HG02852 (cell line): ENCODE measurements around the gene CCDC61.

Source experiments
- ATAC-seq: cut with Tn5 transposase; IDR thresholded peaks from one replicate; pipeline ENCODE4 v1.9.1; 2021; ENCODE audit warnings: mild to moderate bottlenecking, moderate library complexity; ENCODE audit not compliant: unreplicated experiment

CCDC61 gene

GRCh38 chr19:45973553-45974338 lies 21.5 kb upstream of the CCDC61 start, which contains the start of gene NOVA2:
Gene NOVA2, minus strand, starts transcription at chr19:45973865. Its CDS starts 514 bp downstream, at chr19:45973351.
- no peak for ATAC-seq

DNA sequence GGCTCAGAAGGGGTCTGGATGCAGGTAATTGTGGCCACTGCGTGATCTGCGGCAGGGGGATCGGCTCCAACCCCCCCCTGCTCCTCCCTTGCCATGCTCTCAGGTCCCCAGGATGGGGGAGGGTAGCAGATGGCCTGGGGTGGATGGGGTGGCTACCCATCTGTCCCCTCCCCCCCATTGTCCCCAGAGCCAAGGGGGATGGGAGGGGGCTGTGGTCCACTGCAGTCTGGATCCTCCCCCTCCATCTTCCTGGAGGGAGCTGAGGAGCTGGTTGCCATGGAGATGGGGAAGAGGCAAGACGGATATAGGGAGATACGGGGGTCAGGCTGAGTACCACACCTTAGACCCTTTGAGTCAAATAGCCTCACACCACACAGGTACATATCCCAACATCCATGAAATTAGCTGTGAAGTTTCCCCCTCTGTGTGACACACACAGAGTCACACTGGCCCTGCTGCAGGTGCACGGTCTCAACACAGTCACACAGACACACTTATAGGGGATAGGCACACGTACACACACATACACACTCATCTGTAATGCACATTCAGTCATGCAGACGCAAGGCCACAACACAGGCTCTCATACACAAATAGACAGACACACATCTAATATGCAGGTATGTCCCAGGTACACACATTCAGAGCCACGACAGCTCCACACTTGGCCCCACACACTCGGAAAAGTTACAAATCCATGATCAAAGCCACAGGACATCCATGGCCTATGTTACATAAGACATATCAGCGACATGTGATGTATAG lies 19.8 kb upstream of the CCDC61 start:
- ATAC-seq, result no peak

GRCh38 chr19:45976178-45976577 lies 19.1 kb upstream of the CCDC61 start:
- no peak for ATAC-seq

- ATAC-seq, result no peak
Observed at GRCh38 chr19:45978156-45978555, 17.1 kb upstream of the CCDC61 start.

DNA sequence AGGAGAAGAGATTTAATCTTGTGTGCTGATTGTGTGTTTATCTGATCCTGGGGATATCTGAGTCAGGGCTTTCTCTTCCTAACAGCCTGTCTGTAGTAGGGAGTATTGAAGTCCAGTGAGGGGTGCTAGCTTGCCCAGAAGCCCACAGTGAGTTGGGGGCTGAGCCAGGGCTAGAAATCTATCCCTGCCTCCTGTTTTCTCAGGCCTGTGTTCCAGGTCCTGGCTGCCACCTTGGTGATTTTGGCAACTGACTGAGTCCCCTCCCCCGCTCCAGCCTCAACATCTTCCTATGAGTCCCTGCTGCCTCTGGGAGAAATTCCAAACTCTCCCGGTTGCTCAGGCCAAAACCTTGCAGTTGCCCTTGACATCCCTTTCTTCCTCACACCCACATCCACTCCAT lies 13.9 kb upstream of the CCDC61 start:
- ATAC-seq, result no peak

DNA sequence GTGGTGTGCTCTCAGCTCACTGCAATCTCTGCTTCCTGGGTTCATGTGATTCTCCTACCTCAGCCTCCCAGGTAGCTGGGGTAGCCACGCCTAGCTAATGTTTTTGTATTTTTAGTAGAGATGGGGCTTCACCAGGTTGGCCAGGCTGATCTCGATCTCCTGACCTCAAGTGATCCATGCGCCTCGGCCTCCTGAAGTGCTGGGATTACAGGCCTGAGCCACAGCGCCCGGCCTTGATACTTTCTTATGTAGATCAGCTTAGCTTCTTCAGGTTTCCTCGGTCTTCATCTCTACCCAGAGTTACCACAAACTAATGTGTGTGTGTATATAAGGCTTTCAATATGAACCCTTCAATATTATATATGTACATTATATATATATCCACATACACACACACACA lies 9.9 kb upstream of the CCDC61 start:
- no peak for ATAC-seq

GRCh38 chr19:45990113-45990728 lies 5.0 kb upstream of the CCDC61 start:
- no peak for ATAC-seq

DNA sequence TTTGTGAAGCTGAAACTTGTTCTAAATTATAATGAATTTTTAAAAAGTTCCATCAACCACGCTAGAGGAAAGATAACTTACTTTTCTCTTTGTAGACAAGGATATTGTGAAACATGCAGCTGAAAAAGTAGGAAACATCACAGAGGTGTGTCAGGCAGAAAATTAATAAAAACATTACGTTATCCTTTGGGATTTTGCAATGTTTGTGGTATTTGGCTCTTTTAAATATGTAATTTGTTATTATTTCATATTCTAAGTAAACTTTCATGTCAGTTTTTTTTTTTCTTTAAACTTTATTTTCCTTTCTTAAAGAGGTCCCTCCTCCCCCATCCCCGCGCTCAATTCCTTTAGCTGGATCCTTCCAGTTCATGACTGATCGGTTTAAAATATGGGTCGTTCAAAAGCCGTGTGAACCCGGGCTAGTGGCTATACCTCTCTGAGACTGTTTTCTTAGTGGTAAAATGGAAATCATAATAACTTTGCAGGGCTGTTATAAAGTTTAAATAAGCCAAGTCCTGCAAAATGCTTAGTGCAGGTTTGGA lies 740 bp upstream of the CCDC61 start:
- no peak for ATAC-seq

GRCh38 chr19:45995715-45996385 lies 583 bp downstream of the CCDC61 start:
- ATAC-seq, result no peak

GRCh38 chr19:45996933-45997332 lies 1.7 kb downstream of the CCDC61 start:
- ATAC-seq, result no peak

- no peak for ATAC-seq
Observed at GRCh38 chr19:45998834-45999233, 3.6 kb downstream of the CCDC61 start.

DNA sequence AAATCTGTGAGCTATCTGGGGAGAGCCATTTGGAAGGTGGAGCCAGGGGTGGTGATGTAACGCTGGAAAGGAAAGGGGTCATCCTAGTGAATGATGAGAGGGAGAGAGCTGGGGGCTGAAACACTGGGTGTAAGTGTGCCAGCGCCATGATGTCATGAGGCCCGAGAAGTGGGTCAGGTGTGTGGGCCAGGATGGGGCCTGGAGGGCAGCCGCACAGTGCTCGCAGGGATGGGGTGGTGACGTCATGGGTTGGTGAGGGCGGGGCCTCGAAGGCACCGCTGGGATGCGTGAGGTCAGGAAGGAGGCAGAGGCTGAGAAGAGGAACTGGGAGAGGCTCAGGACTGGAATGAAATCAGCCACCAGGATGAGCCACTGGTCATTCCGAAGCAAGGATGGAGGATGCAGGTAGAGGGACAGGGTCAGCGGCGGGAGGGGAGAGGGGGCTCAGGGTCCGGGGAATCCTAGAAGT lies 4.4 kb downstream of the CCDC61 start:
- no peak for ATAC-seq

DNA sequence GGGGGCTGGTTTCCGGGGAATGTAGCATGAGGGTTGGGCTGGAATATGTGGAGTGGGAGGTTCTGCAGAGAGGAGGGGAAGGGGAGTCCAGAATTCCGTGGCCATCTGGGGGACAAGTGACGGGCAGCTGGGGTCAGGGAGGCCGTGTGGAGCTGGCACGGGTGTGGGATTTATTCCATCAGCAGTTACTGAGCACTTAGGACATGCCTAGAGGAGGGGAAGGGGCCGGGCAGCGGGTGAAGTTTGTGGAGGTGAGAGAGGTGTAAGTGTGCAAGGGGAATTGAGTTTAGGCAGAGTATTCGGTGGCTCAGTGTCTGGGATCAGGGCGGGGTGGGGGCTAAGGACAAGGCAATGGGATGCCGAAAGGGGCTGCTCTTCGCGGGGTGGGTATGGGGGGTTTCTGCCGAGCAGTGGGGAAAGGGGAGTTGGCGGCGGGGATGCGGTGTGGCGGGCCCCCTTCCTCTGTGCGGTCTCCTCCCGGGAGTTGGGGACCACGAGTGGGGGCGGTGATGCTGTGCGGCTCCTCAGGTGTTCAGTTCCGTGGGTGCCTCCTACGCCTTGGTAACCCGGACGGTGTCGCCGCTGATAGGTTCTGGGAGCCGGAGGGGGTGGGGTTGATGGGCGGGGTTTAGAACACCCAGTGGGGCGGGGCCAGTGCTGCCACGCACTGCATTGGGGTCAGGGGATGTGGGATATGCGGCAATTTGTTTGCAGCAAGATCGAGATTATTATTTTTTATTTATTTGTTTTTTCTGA lies 5.4 kb downstream of the CCDC61 start:
- ATAC-seq, result no peak

- no peak for ATAC-seq
Observed at GRCh38 chr19:46002678-46003275, 7.5 kb downstream of the CCDC61 start.

GRCh38 chr19:46006411-46006810 lies 11.1 kb downstream of the CCDC61 start:
- no peak for ATAC-seq

- no peak for ATAC-seq
Observed at GRCh38 chr19:46009530-46010510, 14.6 kb downstream of the CCDC61 start.

DNA sequence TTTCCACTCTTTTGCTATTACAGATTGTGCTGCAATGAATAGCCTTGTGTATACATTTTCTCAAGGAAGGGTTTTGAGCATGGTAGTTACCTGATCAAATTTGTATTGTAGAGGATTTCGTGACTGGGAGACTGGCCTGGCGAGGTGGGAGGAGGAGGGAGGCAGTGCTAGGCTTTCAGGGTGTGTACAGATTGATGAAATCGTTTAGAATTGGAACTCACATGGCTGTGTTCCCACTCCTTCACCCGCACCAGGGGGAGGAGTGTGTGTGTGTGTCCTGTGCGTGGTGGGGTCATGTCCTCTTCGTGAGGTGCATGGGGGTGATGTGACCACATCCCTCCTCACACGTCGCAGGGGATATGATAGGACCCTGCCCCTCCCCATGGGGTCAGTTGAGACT lies 19.3 kb downstream of the CCDC61 start:
- ATAC-seq, result no peak

GRCh38 chr19:46014941-46015686 lies 19.8 kb downstream of the CCDC61 start:
- no peak for ATAC-seq
